HG03039 (cell line): ENCODE results near the gene SLC38A3.

Experiments used
- ATAC-seq: cut with Tn5 transposase; IDR thresholded peaks from one replicate; pipeline ENCODE4 v1.9.1; 2021; ENCODE audit warnings: mild to moderate bottlenecking, moderate library complexity; ENCODE audit not compliant: unreplicated experiment

The SLC38A3 gene

DNA sequence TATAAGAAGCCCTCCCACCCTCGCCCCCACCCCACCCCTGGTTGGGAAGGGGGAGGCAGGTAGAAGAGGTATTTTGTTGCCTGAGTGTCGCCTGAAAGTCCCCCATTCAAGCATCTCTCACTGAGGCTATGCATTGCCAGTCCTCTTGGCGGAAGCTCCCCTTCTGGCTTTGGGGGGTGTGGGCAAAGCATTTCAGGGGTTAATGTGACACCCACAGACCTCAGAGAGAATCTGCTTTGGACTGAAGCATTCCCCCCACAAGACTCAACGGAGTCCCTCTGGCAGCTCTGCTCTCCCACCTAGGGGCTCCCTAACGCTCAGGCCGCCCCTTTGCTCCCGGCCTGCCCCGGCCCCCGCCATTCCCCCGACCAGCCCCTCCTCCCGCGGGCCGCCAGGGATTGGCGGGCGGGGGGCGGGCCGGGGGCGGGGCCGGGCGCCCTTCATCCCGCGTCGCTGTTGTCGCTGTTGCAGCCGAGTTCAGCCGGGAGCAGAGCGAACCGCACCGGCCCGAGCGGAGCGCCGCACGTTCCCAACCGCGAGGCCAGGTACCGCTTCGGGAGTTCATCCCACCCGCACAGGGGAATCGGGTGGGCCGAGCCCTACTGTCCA is at the start of gene SLC38A3:
Gene SLC38A3 (plus strand): TSS at position 468 of the 609 bp plus-strand sequence. CDS start 8,929 bp downstream, outside the sequence.
- no peak for ATAC-seq

DNA sequence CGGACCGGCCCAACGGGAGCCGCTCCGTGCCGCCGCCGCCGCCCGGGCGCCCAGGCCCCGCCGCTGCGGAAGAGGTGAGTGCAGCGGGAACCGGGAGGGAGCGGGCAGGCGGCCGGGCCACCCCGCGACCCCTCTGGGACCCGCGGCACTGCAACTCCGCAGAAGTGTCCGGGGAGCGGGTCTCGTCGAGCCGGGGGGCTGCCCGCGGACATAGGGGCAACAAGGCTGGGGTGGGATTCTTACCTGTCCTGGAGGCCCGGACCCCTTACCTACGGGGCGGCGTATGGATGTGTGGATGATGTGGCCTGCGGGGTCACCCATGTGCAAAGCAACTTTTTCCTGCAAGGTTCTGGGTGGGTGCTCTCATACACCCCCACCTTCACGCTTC is 49.6 kb upstream of the SLC38A3 start:
- ATAC-seq: no peak

DNA sequence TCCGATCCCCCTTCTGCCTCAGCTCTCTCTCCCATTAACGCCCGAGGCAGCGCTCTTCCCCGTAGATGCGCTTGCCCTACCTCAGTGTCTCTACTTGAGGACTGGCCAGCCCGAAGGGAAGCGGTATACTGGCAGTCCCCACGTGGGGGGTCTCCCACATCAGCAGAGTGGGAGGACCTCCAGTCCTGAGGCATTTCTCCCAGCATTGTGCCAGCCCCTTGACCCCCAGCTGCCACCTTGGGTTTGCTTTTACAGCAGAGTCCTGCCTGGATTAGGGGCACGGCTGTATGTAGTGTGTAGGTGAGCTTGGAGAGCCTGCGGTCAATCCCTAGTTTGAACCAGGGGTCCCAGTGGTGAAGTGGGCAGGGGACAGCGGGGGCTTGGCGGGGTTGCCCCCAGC is 49.2 kb upstream of the SLC38A3 start:
- no peak for ATAC-seq

DNA sequence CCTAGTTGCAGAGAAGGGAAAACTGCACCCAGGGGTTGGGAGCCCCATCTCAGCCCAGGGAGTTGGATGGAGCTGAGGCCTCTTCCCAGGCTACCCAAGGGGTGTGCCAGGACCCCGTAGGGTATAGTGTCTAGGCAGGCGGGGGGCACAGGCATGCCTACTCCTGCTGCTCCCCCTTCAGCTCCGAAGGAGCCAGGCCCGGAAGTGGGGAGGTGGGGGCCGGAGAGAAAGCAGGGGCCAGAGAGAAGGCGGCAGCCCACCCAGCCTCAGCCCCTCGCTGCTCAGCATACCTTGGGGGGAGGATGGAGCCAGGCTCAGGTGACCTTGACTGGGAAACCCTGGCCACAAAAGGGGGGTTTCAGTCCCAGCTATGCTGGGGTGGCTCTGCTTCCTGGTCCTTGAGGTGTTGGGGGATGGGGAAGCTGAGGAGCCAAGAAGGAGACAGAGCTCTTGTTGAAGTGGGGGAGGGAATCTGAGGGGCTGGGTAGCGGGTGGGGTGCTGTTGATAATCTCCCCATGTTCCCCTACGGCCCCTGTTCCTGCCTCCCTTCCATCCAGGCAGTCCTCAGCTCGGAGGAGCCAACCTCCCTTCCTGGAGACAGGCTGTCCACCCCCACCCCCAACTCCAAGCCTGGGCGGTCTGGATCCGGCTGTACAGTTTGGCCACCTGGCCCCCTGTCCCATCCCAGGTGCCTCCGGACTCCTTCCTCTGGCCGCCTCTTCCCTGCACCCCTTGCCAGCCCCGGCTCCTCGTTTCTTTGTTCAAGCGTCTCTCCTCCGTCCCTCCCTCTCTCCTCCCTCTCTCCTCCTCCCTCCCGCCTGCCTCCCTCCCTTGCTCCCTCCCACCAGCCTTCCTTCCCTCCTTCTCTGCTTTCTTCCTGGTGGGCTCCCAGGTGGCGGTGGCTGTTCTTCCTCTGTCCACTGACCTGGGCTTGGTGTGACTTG is 48.2 kb upstream of the SLC38A3 start:
- no peak for ATAC-seq

DNA sequence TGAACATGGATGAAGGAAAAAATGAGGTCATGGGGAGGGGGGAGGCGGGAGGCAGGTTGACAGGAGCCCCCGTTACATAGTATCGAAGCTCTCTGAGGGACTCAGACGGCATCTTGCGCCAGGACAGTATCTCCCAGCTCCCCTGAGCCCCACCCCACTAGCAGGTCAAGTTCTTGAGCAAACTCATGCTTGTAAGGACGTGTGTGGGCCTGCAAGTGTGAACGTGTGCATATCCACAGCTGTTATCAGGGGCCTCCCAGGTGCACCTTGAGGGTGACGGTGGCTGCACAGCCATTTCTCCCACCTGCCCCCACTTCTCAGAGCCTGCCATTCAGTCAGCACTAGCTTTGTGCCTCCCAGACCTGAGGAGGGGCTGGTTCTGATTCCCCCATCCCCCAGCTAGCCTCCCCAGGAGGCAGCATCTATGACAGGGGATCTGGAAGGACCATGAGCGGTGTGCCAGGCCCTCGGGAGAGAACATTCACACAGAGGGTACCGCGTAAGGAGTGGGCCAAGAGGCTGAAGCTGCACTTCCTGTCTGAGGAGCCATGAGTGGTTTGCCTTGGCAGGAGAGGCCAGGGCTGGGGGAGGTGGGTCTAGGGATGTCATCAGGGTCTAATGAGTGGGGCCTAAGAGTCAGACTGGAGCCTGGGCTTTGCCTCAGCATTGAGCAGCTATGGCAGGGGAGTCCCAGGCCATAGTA is 47.1 kb upstream of the SLC38A3 start:
- no peak for ATAC-seq

DNA sequence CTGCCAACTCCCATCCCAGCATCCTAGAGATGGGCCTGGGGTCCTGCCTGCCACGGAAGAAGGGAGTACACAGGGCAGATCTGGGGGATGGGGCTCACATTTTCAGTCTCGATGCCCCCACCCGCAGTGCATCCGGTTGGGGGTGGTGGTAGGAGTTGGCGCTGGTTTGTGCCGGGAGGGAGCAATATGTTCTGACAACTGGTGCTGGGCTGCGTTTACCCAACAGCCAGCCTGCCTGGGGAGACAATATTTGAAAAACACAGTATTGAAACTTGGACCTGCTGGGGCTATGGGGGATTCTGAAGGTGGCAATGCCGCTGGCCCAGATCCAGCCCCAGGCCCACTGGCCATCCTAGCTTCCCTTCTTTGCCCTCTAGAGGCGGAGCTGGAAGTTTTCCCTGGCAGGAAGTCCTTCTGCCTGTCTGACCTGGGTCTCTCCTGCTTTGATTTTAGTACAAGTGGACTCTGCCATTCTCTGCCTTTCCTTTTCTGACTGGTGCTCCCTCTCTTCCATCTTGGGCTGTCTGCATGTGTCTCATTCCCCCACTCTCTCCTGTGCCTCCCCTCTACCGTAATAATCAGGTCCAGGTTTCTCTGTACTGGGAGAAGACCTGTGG is 46.4 kb upstream of the SLC38A3 start:
- no peak for ATAC-seq

DNA sequence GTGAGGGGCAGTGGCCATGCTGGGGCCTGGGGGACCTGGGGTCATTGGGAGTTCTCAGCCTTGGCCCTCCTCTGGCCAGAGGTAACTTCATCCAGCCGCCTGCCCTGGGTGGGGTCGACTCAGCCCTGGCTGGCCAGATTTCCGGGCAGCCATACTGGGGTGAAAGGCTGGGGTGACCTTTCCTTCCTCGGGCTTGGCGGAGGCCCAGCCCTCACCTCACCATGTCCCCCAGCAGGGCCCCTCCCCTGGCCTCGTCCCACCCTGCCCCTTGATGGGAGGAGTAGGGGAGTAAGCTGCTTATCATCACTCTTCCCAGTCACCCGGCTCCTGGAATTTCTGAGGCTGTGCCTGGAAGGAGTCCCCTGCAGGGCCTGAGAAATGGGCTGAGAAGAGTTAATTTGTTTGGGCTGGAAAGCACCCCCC is 44.5 kb upstream of the SLC38A3 start:
- ATAC-seq: no peak

DNA sequence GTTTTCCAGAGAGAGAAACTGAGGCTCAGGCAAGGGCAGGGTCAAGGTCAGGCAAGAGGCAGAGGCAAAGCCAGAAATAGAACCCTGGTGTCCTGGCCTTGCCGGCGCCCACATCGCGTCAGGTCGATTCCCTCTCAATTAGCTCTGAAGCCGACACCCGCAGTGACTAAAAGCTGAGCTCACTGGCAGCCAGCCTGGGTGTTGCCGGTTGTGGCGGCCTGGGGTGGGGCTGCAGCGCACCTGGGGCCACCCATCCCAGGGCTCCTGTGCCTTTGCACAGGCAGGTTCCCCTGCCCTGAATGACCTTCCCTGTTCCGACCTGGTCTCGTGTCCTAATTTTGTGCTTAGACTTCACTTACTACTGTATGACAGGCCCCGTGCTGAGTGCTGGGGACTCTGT is 43.8 kb upstream of the SLC38A3 start:
- no peak for ATAC-seq

DNA sequence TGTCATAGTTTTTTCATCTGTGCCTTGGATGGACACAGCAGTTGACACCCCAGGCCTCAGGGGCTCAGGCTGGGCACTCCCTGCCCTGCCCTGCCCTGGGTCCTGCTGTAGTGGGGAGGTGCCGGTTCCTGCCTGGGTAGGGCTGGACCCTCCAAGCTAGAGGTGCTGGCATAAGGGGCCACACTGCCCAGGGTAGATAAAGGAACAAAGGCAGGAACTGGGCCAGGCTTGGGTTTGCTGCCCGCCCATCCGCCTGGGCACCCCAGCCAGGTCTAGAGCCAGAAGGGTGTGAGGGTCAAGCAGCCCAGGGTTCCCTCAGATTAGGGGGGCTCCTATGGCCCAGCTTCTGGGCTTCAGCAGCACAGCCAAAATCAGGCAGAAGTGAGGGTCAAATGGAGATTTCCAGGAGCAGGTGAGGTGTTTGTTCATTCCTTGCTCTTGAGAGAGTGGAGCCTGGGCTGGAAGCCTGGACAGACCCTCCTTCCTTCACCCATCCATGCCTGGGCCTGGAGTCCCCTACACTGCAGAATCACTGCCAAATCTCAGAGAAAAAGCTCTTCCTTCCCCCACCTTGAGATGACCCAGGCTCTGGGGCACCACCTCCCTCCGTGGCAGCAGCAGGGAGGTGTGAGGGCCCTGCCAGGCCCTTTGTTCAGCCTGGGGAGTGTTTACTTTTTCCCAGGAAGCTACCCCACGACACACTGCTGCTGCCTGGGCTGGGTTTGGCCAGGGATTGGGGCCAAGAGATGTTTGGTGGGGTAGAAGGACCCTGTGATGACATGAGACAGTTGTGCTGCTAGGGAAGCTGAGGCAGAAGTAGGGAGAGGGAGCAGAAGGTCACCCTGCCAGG is 42.8 kb upstream of the SLC38A3 start:
- no peak for ATAC-seq

DNA sequence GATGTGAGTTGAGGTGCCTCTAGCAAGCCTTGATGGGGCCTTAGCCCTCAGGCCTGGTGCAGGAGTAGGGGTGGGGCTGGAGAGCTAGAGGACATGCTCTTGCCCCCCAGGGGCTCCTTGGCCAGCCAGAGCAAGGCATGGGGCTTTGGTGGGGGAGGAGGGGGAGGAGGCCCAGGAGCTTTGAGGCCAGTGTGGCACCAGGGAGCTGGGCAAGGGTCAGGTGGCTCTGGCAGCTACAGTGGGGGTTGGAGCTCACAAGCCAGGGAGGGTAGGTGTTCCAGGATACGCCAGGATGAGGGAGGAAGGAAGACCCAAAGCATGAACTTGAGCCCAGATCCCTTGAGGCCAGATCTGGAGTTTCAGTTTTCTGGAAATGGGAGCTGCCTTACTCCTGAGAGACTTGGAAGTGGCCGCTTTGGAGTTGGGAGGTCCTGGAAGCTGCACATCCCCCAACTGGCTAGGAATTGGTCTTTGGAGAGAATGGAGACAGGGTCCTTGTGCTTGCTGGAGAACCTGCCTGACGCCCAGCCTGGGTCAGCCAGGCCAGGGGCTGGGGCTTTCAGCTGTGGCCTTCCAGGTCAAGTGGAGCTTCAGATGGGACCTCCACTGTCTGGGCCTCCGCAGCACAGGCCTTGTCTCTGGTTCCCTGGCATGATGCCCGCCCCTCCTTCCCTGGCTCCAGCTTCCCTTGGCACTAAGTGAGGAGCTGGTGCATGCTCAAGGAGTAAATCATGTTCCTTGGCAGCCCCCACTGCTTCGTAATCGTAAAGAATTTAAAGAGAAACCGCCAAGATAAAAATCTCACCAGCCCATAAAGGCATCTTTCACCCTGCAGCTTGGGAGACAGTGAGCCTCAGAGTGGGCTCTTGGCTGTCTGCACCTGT is 41.3 kb upstream of the SLC38A3 start:
- no peak for ATAC-seq

DNA sequence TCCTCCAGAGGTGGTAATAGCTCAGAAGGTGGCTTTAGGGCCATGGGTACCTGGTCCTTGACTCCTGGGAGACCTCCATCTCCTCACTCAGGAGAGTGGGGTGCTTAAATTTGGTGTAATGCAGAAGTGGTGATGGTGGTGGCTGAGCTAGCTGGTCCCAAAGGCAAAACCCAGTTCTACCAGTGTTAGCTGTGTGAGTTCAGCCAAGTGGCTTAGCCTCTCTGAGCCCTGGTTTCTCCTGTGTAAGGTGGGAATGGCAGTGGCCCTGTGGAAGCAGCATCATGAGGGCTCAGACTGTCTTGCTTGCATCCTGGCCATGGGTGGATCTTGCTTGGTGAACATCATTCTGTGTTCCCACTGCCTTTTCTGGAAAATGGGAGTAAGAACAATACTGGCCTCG is 40.6 kb upstream of the SLC38A3 start:
- ATAC-seq: no peak

DNA sequence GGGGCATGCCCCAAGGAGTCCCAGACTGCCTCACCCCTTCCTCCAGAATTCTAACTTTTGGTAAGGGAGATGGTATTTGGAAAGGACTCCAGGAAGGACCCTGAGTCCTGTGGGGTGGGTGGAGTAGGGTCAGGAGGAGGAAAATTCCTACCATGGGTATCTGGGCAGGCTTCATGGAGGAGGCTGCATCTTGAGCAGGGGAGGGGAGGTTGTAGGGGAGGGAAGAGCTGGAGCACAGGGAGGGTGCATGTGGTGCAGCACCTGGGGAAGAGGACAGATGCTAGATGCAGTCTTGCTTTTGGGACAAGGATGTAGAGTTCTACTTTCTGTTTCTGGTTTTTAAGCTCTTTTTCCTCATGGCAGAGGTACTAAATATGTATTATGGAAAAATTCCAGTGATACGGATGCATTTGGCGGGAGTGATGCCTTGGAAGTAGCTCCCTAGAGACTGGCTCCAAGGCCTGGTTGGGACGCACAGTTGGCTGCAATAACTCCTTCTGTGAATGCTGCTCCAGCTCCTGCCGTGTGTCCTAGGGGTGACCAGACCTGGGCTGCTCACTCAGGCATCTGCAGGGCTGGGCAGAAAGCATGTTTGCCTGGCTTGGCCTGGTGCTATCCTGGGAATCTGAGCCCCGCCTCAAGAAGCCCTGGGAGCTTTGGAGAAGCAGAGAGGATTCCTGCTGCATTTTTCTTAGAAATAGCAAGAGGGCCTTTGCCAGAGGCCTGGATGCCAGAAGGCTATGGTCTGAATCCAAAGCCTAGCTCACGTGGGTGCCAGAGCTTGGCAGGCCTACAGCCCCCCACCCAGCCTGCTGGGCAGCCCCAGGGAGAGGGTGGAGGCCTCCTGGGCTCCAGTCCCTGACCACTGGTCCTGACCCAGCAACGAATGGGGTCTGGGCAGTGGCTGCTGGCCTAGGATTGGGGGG is 39.8 kb upstream of the SLC38A3 start:
- no peak for ATAC-seq

DNA sequence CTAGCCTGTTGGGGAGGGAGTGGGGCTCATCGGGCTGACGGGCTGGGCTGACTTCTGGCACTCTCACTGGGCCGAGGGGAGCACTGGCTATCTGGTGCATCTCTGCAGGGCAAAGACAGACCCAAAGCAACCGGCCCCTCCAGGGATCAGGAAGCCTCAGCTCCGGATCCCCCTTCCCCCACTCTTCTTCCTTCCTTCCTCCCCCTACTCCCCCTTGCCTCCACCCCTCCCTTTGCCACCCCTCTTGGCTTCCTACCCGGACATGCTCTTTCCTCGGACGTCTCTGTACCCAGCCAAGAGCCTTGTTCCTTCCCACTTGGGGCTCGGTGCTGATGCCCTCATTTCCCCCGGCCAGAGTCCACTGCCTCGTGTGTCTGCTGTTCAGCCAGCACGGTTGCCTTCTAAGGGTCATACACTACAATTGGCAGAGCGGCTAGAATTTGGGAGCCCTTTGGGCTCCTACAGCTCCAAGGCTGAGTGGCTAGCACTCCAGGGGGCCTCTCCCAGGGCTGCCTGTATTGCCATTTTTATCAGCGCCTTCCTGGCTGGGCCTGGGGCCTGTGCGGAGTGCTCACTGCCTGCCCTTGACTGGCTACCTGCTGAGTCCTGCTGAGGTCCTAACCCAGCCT is 39.0 kb upstream of the SLC38A3 start:
- ATAC-seq: no peak

DNA sequence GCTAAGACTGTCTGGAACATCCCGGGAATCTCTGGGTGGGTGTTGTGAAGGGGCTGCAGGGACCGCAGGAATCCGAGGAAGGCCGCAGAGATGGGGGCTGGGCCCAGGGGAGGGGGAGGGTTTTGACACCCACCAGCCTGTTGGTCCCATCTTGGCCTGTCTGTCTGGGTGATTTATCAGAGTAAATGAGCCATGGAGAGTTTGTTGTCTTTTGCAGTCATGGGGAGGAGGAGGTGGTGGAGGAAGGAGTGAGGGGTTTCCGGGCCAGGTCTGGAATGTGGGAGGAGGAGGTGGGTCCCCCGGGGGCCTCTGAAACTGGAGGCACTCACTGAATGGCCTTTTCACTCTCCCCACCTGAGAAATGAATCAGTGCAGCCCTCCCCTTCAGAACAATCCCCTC is 38.5 kb upstream of the SLC38A3 start:
- ATAC-seq: no peak

DNA sequence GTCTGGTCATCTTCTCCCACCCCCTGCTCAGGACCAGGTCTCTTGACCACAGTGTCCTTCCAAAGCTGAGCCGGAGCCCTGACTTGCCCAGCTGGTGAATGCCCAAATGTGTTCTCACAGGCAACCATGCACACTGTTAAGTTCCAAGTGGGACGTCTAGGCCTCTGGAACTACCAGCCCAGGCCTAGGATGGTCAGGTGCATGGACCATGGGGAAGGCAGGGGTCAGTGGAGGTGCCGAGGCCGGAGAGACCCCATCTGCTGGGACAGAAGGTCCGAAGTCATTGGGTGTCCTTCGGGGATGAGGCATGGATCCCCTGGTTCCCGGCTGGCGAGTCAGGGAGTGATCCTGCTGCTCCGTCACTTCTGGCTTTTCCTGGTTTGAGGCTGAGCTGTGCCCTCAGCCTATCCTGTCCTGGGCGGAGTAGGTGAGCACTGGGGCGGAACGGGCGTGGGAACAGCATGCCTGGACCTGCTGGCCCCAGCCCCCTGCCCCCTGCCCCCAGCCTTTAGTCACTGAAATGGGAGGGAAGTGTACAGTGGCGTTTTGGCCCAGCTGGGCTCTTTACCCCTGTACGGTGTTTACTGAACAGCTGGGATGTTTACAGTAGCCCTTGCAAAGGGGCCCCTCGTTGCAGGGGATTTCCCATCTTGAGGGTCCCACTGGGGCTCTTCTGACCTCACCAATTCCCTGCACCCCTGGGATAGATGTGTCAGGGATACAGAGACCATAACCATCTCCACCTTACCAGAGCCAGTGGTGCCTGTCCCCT is 37.8 kb upstream of the SLC38A3 start:
- ATAC-seq: no peak

DNA sequence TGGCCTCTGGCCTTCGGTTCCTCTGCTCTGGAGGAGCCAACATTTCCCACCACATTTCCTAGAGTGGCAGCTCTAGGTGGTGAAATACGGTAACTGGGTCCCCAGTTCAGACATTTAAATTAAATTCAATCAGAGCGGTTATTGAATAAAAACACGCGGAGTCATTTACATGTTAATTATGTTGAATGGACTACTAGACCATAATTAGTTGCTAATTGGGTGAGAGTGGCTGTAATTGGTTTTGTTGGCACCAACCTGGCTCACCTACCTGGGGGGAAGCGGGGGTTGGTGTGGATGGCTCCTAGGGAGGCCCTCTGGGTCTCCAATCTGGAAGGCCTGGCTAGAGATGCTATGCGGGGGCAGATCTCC is 37.2 kb upstream of the SLC38A3 start:
- no peak for ATAC-seq

DNA sequence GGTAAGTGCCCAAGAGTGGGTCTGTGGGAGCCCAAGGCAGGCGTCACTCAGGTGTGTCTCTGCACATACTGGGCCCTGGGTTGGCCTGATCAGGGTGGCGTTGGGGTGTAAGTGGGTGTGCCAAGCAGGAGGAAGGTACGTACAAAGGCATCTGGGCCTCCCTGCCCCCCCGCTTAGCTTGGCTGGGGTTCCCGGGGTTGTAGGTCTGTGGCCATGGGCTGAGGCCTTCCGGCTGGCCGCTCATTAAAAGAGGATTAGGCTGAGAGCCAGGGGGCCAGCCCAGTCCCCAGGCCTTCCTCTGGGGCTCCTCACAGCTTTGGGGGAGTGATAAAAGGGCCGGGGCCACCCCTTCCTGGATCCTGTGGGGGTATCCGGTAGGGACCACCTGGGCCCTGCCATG is 36.7 kb upstream of the SLC38A3 start:
- no peak for ATAC-seq
